Liver (tissue), 9 donors: ENCODE results near the gene CRYBG1. TPM values are rescaled to one million over a fixed set of nuclear protein-coding genes. Genes with fewer than 3 reads are reported as not detected.
A peak's percentile ranks its signal among the peaks of the same experiment; 100 is the strongest.

Experiments used
- DNase-seq: peaks from one replicate; pipeline ENCODE4 v3.0.0-alpha.2; 2017; ENCODE audit warnings: low spot score
- H3K27ac ChIP-seq, 2 donors: one replicate each; pipeline ENCODE4 v1.7.0; 2013; ENCODE audit warnings: inconsistent platforms in 2 of 2, low read length in 2 of 2, control low read depth in 1 of 2, low read depth in 1 of 2, mild to moderate bottlenecking in 1 of 2
- H3K27me3 ChIP-seq, 4 donors: one replicate each; pipeline versions ENCODE4 v1.6.1 to v1.7.0; 2013; ENCODE audit warnings: low read length in 3 of 4, inconsistent platforms in 1 of 4, mild to moderate bottlenecking in 1 of 4, moderate library complexity in 1 of 4; ENCODE audit not compliant: control insufficient read depth in 4 of 4, insufficient read depth in 4 of 4
- H3K36me3 ChIP-seq, 4 donors: one replicate each; pipeline versions ENCODE4 v1.6.1 to v1.7.0; 2013; ENCODE audit warnings: low read length in 3 of 4, mild to moderate bottlenecking in 3 of 4, low read depth in 1 of 4, moderate library complexity in 1 of 4; ENCODE audit not compliant: control insufficient read depth in 4 of 4, insufficient read depth in 3 of 4
- H3K4me1 ChIP-seq, 4 donors: one replicate each; pipeline versions ENCODE4 v1.6.1 to v1.7.0; 2013; ENCODE audit warnings: low read length in 3 of 4, mild to moderate bottlenecking in 3 of 4, moderate library complexity in 1 of 4; ENCODE audit not compliant: control insufficient read depth in 4 of 4, insufficient read depth in 4 of 4
- H3K4me3 ChIP-seq, 3 donors: one replicate each; pipeline versions ENCODE4 v1.6.1 to v1.7.0; 2013; ENCODE audit warnings: low read length in 3 of 3, control low read depth in 1 of 3, low read depth in 1 of 3, mild to moderate bottlenecking in 1 of 3
- H3K9ac ChIP-seq, 2 donors: one replicate each; pipeline ENCODE4 v1.7.0; 2013; ENCODE audit warnings: low read length in 2 of 2, mild to moderate bottlenecking in 2 of 2, moderate library complexity in 2 of 2, control low read depth in 1 of 2, low read depth in 1 of 2
- H3K9me3 ChIP-seq, 4 donors: one replicate each; pipeline versions ENCODE4 v1.6.1 to v1.7.0; 2013; ENCODE audit warnings: low read length in 3 of 4; ENCODE audit not compliant: control insufficient read depth in 4 of 4
- EGR1 ChIP-seq, 2 donors: IDR thresholded peaks; 2 replicates each; pipeline ENCODE4 v1.6.1; 2016 to 2018; ENCODE audit warnings: antibody characterized with exemption in 2 of 2, low read depth in 2 of 2
- FOXA2 ChIP-seq: IDR thresholded peaks from 2 replicates; pipeline ENCODE4 v1.6.1; 2016; ENCODE audit warnings: antibody characterized with exemption
- GABPA ChIP-seq, 2 donors: IDR thresholded peaks in 1 of 2; conservative IDR thresholded peaks in 1 of 2; 2 replicates each; pipeline ENCODE4 v1.6.1; 2016; ENCODE audit warnings: antibody characterized with exemption in 2 of 2, mild to moderate bottlenecking in 1 of 2, moderate library complexity in 1 of 2
- HNF4A ChIP-seq, 2 donors: conservative IDR thresholded peaks; 2 replicates each; pipeline ENCODE4 v1.6.1; 2016; ENCODE audit warnings: antibody characterized with exemption in 2 of 2, mild to moderate bottlenecking in 2 of 2
- HNF4G ChIP-seq: IDR thresholded peaks from 2 replicates; pipeline ENCODE4 v1.6.1; 2016; ENCODE audit warnings: antibody characterized with exemption
- JUND ChIP-seq, 2 donors: IDR thresholded peaks; 2 replicates each; pipeline ENCODE4 v1.6.1; 2016; ENCODE audit warnings: antibody characterized with exemption in 2 of 2
- MAX ChIP-seq: IDR thresholded peaks from 2 replicates; pipeline ENCODE4 v1.6.1; 2016; ENCODE audit warnings: antibody characterized with exemption
- REST ChIP-seq: IDR thresholded peaks from 2 replicates; pipeline ENCODE4 v1.6.1; 2016; ENCODE audit warnings: antibody characterized with exemption, mild to moderate bottlenecking
- RXRA ChIP-seq, 2 donors: IDR thresholded peaks; 2 replicates each; pipeline ENCODE4 v1.6.1; 2017 to 2018; ENCODE audit warnings: antibody characterized with exemption in 2 of 2, mild to moderate bottlenecking in 1 of 2
- SP1 ChIP-seq: IDR thresholded peaks from 2 replicates; pipeline ENCODE4 v1.6.1; 2018; ENCODE audit warnings: antibody characterized with exemption, mild to moderate bottlenecking
- YY1 ChIP-seq: IDR thresholded peaks from 2 replicates; pipeline ENCODE4 v1.6.1; 2016; ENCODE audit warnings: antibody characterized with exemption, mild to moderate bottlenecking
- ZBTB33 ChIP-seq: IDR thresholded peaks from 2 replicates; pipeline ENCODE4 v1.6.1; 2016; ENCODE audit warnings: antibody characterized with exemption
- WGBS: extraction: QIAGEN DNeasy Blood & Tissue Kit; methylation state at CpG from one replicate; pipeline ENCODE4 v1.1.7; 2013; 5-methylcytosine and 5-hydroxymethylcytosine counted together
- polyA plus RNA-seq, 2 donors: library from polyadenylated mRNA; stranded (reverse) in 1 of 2; unstranded in 1 of 2; fragments of 200-250 nt in 1 of 2; fragments of >200 nt in 1 of 2; fragmentation: Nextera tagmentation in 1 of 2; extraction: Ambion mirVana in 1 of 2; gene quantifications; one replicate each; pipeline versions ENCODE4 v1.2.1 to v1.2.3, GENCODE V29; 2013 to 2015
- total RNA-seq, 2 donors: library from RNA; depleted of rRNA; stranded (reverse); fragments of >200 nt; gene quantifications; one replicate each; pipeline ENCODE4 v1.2.3, GENCODE V29; 2014
- TF ChIP-seq, protein P1 (sequence below): IDR thresholded peaks from 2 replicates; pipeline ENCODE4 v1.6.1; 2016; ENCODE audit warnings: antibody characterized with exemption
- donor health status: healthy.
- donor health status: healthy.
- donor health status: healthy.
- donor health status: healthy.
- donor health status: healthy.

Gene CRYBG1
- total and polyA plus RNA-seq, 4 donors: 2.3 to 8.7 (median 4.0) TPM

GRCh38 chr6:106540907-106541306 is 180.4 kb downstream of the CRYBG1 start:
- 36% methylated on average over 6 of the region's 6 CpGs for WGBS
- H3K27ac ChIP-seq: no peak overlapping the region
- H3K27me3 ChIP-seq: no peaks in the 10 kb centered on the region
- no peak overlapping the region for H3K4me3 ChIP-seq
- peaks cover 0 to 12% (median 4%) of the 10 kb centered on the region in 4 donors for H3K4me1 ChIP-seq
- DNase-seq: no peak
- no peak overlapping the region for H3K9ac ChIP-seq
- no peaks in the 10 kb centered on the region for H3K9me3 ChIP-seq
- TF ChIP-seq REST (no peak), GABPA (IDR thresholded peaks at IDR 0.05 in 1 of 2, conservative IDR thresholded peaks at IDR 0.05 in 1 of 2) (no peak), HNF4A (conservative IDR thresholded peaks at IDR 0.05) (peak in 1 of 2 donors; percentile 40), HNF4G (no peak), YY1 (peak; percentile 79), SP1 (no peak), MAX (no peak), EGR1 (IDR thresholded peaks at IDR 0.05; ENCODE audit: low read depth in 2 of 2) (no peak), ZBTB33 (no peak), FOXA2 (no peak), JUND (IDR thresholded peaks at IDR 0.05) (no peak), RXRA (IDR thresholded peaks at IDR 0.05) (peak in 1 of 2 donors; percentile 31)
- TF ChIP-seq, protein P1, sequence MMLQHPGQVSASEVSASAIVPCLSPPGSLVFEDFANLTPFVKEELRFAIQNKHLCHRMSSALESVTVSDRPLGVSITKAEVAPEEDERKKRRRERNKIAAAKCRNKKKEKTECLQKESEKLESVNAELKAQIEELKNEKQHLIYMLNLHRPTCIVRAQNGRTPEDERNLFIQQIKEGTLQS: no peak
- peaks cover 0 to 17% (median 5%) of the 10 kb centered on the region in 4 donors for H3K36me3 ChIP-seq

DNA sequence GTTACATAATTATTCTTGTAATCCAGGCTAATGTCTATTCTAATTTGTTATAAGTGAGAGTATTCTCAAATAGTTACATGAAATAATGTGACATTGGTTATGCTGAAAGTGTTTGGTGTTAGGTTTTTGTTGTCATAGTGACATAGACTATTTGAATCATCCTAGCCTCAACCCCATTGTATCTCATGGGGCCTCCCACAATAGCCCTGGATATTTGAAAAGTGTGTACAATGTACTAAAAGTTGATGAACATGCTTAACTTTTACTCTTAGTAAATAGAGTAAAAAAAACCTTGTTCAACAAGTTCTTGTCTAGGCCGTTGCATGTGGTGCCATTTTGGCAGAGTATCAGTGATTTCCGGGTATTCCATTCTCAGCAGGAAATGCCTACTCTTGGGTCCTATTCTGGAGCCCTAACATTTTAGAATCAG is 185.8 kb downstream of the CRYBG1 start:
- no peak overlapping the region for H3K27ac ChIP-seq
- no peak overlapping the region for H3K4me3 ChIP-seq
- peaks cover 0 to 1% (median under 1%) of the 10 kb centered on the region in 4 donors for H3K4me1 ChIP-seq
- no peaks in the 10 kb centered on the region for H3K9me3 ChIP-seq
- WGBS: 72% methylated on average over 2 of the region's 2 CpGs
- H3K27me3 ChIP-seq: no peaks in the 10 kb centered on the region
- no peak for DNase-seq
- TF ChIP-seq MAX (no peak), REST (no peak)
- no peak overlapping the region for H3K9ac ChIP-seq
- H3K36me3 ChIP-seq: peaks cover 0 to 20% (median 3%) of the 10 kb centered on the region in 4 donors
